Epithelial cell of esophagus (primary cell): ENCODE results near the gene ADSS2.

ENCODE experiments used
- DNase-seq: peaks from one replicate; pipeline ENCODE4 v3.0.0; 2010; ENCODE audit warnings: low read depth
- H3K4me3 ChIP-seq: 2 replicates; pipeline ENCODE4 v1.5.1; 2011; ENCODE audit warnings: mild to moderate bottlenecking, low read length, control low read depth
- TF ChIP-seq, protein P1 (sequence below): IDR thresholded peaks from 2 replicates; pipeline ENCODE4 v1.5.1; 2011; ENCODE audit warnings: low read depth, mild to moderate bottlenecking, low read length, control low read depth, inconsistent platforms; ENCODE audit not compliant: insufficient read depth; ENCODE audit errors: missing control alignments

ADSS2 gene

GRCh38 chr1:244450597-244451538, 841 bp downstream of the ADSS2 start:
- DNase-seq: peak; percentile 54
- TF ChIP-seq, protein P1, sequence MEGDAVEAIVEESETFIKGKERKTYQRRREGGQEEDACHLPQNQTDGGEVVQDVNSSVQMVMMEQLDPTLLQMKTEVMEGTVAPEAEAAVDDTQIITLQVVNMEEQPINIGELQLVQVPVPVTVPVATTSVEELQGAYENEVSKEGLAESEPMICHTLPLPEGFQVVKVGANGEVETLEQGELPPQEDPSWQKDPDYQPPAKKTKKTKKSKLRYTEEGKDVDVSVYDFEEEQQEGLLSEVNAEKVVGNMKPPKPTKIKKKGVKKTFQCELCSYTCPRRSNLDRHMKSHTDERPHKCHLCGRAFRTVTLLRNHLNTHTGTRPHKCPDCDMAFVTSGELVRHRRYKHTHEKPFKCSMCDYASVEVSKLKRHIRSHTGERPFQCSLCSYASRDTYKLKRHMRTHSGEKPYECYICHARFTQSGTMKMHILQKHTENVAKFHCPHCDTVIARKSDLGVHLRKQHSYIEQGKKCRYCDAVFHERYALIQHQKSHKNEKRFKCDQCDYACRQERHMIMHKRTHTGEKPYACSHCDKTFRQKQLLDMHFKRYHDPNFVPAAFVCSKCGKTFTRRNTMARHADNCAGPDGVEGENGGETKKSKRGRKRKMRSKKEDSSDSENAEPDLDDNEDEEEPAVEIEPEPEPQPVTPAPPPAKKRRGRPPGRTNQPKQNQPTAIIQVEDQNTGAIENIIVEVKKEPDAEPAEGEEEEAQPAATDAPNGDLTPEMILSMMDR: no peak
- H3K4me3 ChIP-seq: peak overlapping the region; percentile 90

- TF ChIP-seq, protein P1: no peak
- DNase-seq: no peak
- H3K4me3 ChIP-seq: peak overlapping the region; percentile 90
These were observed 1.7 kb downstream of the ADSS2 start for GRCh38 chr1:244449936-244450508.

DNA sequence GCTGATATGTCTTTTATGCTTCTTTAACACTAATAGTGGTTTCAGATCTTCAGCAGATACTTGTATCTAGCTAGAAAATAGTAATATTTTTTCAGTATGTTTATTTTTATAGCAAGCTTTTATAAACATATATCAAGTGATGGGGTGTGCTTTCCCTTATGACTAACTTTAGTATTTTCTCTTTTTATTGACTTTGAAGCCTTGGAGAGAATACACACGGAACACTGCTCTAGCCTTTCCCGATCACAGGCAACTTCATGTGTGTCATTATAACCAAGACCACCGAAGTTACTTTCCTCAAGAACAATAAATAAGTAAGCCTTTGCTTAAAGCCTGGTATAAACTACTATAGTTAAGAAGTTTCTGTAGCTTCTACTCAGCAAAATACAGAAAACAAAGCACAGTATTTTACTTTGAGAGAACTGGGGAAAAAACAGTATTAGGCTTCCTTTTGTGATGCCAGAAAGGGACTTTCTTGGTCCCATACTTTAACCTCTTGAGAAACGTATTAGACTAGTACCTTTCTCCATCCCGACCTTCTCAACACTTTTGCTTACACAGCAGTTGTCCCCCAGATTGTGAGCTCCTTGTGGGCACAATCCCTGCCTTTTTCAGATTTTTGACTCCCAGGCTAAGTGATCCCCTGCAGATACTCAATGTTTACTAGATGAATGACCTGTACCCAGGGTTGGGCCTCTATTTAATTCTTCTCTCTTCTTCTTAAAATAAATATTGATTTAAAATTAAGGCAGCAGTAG, 3.3 kb downstream of the ADSS2 start:
- TF ChIP-seq, protein P1: no peak
- H3K4me3 ChIP-seq: no peak overlapping the region
- no peak for DNase-seq

DNA sequence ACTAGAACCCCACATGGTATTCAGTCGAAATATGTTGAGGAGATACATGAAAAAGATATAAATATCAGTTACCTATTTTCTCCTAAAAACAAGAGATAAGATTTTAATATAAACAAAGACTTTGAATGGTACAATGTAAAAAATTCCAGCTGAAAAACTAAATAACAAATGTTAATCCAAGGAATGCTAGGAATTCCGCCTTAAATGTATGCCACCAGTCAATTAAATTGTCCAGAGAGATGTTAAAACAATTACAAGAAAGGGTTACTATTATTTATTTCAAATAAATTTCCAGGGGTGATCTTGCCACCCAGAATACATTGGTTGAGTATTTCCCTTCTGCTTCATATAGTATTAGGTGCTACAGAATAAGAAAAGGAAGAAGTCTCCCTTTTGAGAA, 4.2 kb downstream of the ADSS2 start:
- DNase-seq: no peak

GRCh38 chr1:244447024-244447423, 4.7 kb downstream of the ADSS2 start:
- no peak overlapping the region for H3K4me3 ChIP-seq
- TF ChIP-seq, protein P1: no peak
- DNase-seq: no peak

More for the DNA sequence above, 4.2 kb downstream of the ADSS2 start:
- TF ChIP-seq, protein P1: no peak
- H3K4me3 ChIP-seq: no peak overlapping the region

GRCh38 chr1:244445320-244446181, 6.2 kb downstream of the ADSS2 start:
- H3K4me3 ChIP-seq: no peak overlapping the region
- DNase-seq: no peak
- TF ChIP-seq, protein P1: no peak
